ENCODE data around the gene SCLT1.

GRCh38 chr4:129095811-129096454, 2.6 kb upstream of the SCLT1 start, which contains the start of gene C4orf33:
- TF ChIP-seq EZH2phosphoT487 (IDR thresholded peaks at IDR 0.05; ENCODE audit: borderline replicate concordance, low read length) (no peak), CTCF (conservative IDR thresholded peaks at IDR 0.05; ENCODE audit: low read depth, low read length) (no peak)

Measured in PC-3 (cell line).